Measurements from ENCODE around the gene TNS3. TPM values are rescaled to one million over a fixed set of nuclear protein-coding genes. Genes with fewer than 3 reads are reported as not detected.

Gene TNS3
- total and polyA plus RNA-seq, 10 of the 15 experiments (the other 5 are each of a cell fraction or from before 2014, with no cell fraction given): 0.27 to 2.7 (median 0.79) TPM

GRCh38 chr7:47480576-47481538 is 101.1 kb downstream of the TNS3 start:
- no peaks in the 10 kb centered on the region for H4K20me1 ChIP-seq (ENCODE audit: control insufficient read depth, insufficient read depth)
- H3K27me3 ChIP-seq (replicated peaks in 1 of 2; ENCODE audit: control insufficient read depth in 2 of 2, insufficient read depth in 2 of 2, low read length in 1 of 2): no peaks in the 10 kb centered on the region
- H3K9me3 ChIP-seq (replicated peaks; ENCODE audit: control insufficient read depth, insufficient read depth, low read length): no peaks in the 10 kb centered on the region
- BruUV-seq (replicated peaks): no TSS peak
- ChIA-PET POLR2A (interaction anchor here (1.2 kb wide), 1 partner anchor 13 kb away, joined by 3 read pairs; no protein-coding TSS in a partner anchor), CTCF (no interaction called here), RAD21 (ENCODE audit: unreplicated experiment) (interaction anchor here (0.8 to 1.2 kb wide), 2 partner anchors 13 to 339 kb away, joined by 3 read pairs; no protein-coding TSS in a partner anchor), SMC1A (ENCODE audit: uncharacterized antibody, unreplicated experiment) (no interaction called here)
- H3K4me1 ChIP-seq (ENCODE audit: control insufficient read depth, insufficient read depth, low read length): peaks cover 28% of the 10 kb centered on the region
- peak overlapping the region; percentile 91 for H3K4me2 ChIP-seq (ENCODE audit: control insufficient read depth, insufficient read depth)
- ATAC-seq: peak; percentile 78
- peaks cover 2% of the 10 kb centered on the region for H3K79me2 ChIP-seq (ENCODE audit: control insufficient read depth, insufficient read depth, low read length)
- no peaks in the 10 kb centered on the region for H3K36me3 ChIP-seq (ENCODE audit: control insufficient read depth in 2 of 2, insufficient read depth in 2 of 2, low read length in 1 of 2)
- peak overlapping the region; percentile 42 for H3K9ac ChIP-seq (ENCODE audit: control insufficient read depth, insufficient read depth, low read length)
- in situ Hi-C loops (cut with MboI) (no loop called here), intact Hi-C loops (cut with micrococcal nuclease; ENCODE audit: unreplicated experiment) (no loop called here)
- peak; percentile 31 for DNase-seq (ENCODE audit: low read depth, low spot score)
- 51% methylated on average over 12 of the region's 12 CpGs for WGBS (ENCODE audit: insufficient coverage, insufficient replicate concordance, low lambda C conversion rate, missing lambda C conversion rate)
- H3K27ac ChIP-seq (ENCODE audit: control insufficient read depth, insufficient read depth): peak overlapping the region; percentile 38
- H2AFZ ChIP-seq (ENCODE audit: control insufficient read depth, low read depth, low read length): peak overlapping the region; percentile 45
- peak; percentile 56 for FAIRE-seq
- no peak for TF ChIP-seq MXI1 (IDR thresholded peaks at IDR 0.05; ENCODE audit: low read depth, low read length)
- TF ChIP-seq TAF1 (IDR thresholded peaks at IDR 0.05; ENCODE audit: borderline replicate concordance, low read depth, low read length): peak; percentile 40; the same call in 1 of the 2 replicates
- peak; percentile 52; the same call in 1 of the 3 replicates for TF ChIP-seq POU2F2 (IDR thresholded peaks at IDR 0.05; ENCODE audit: borderline replicate concordance, low read depth, low read length)
- TF ChIP-seq SUZ12 (IDR thresholded peaks at IDR 0.05; ENCODE audit: unreplicated experiment): no peak
- peak; percentile 82 for TF ChIP-seq PKNOX1 (IDR thresholded peaks at IDR 0.05)
- peak; percentile 26 for TF ChIP-seq RELA (IDR thresholded peaks at IDR 0.05; ENCODE audit: borderline replicate concordance, partially characterized antibody)
- no peak for TF ChIP-seq ZSCAN29 (IDR thresholded peaks at IDR 0.05)
- peak; percentile 70 for TF ChIP-seq RELB (IDR thresholded peaks at IDR 0.05; ENCODE audit: low read depth)
- TF ChIP-seq SMAD1 (IDR thresholded peaks at IDR 0.05; ENCODE audit: low read depth, partially characterized antibody): no peak
- H3K4me3 ChIP-seq: peak overlapping the region; percentile 62

All from GM12878 (cell line).